Esophagus muscularis mucosa (tissue), 4 donors: ENCODE measurements around the gene GNPNAT1. TPM values are rescaled to one million over a fixed set of nuclear protein-coding genes. Genes with fewer than 3 reads are reported as not detected.
A peak's percentile ranks its signal among the peaks of the same experiment; 100 is the strongest.

Experiments used
- DNase-seq: peaks from one replicate; pipeline ENCODE4 v3.0.0-alpha.2; 2017; ENCODE audit errors: extremely low spot score
- H3K27ac ChIP-seq, 4 donors: fragments of 200-600 bp; sonication (generic); replicated peaks in 1 of 4; 1 replicate in 3 of 4; 2 replicates in 1 of 4; pipeline ENCODE4 v1.5.1; 2016 to 2019; ENCODE audit warnings: mild to moderate bottlenecking in 1 of 4
- H3K27me3 ChIP-seq, 4 donors: fragments of 200-600 bp; sonication (generic); one replicate each; pipeline versions ENCODE4 v1.5.1 to v1.6.0; 2016 to 2019
- H3K36me3 ChIP-seq, 4 donors: fragments of 200-600 bp; sonication (generic); one replicate each; pipeline ENCODE4 v1.5.1; 2016 to 2019
- H3K4me1 ChIP-seq, 4 donors: fragments of 200-600 bp; sonication (generic); one replicate each; pipeline ENCODE4 v1.5.1; 2016 to 2019
- H3K4me3 ChIP-seq, 4 donors: fragments of 200-600 bp; sonication (generic); 1 replicate in 2 of 4; 2 replicates in 2 of 4; pipeline ENCODE4 v1.5.1; 2016 to 2019; ENCODE audit warnings: mild to moderate bottlenecking in 4 of 4, moderate library complexity in 1 of 4
- H3K9me3 ChIP-seq, 4 donors: fragments of 200-600 bp; sonication (generic); 1 replicate in 3 of 4; 2 replicates in 1 of 4; pipeline ENCODE4 v1.5.1; 2016 to 2019
- EP300 ChIP-seq: sonication (generic); formaldehyde crosslinking; IDR thresholded peaks from one replicate; pipeline ENCODE4 v1.6.1; 2017; ENCODE audit warnings: antibody characterized with exemption
- POLR2A ChIP-seq: fragments of 450-650 bp; IDR thresholded peaks from one replicate; pipeline ENCODE4 v1.6.1; 2017; ENCODE audit warnings: antibody characterized with exemption, moderate library complexity, mild to moderate bottlenecking, low read depth
- POLR2AphosphoS5 ChIP-seq, 2 donors: sonication (generic); formaldehyde crosslinking; IDR thresholded peaks; one replicate each; pipeline ENCODE4 v1.6.1; 2017; ENCODE audit warnings: antibody characterized with exemption in 2 of 2
- WGBS: methylation state at CpG from one replicate; pipeline ENCODE4 v1.1.5; 2018; 5-methylcytosine and 5-hydroxymethylcytosine counted together
- intact Hi-C: fragments of 100-400 bp; cut with DNase I; formaldehyde crosslinking; loops from one replicate; pipeline ENCODE4 v1.15.1; 2023
- total RNA-seq, 4 donors: library from RNA; depleted of rRNA; stranded (reverse); fragments of >200 nt; gene quantifications; one replicate each; pipeline versions ENCODE4 v1.1.0 to v1.2.1, GENCODE V29; 2016
- TF ChIP-seq, protein P1 (sequence below), 3 experiments: fragments of 200-600 bp in 2 of 3; fragments of 450-650 bp in 1 of 3; sonication (generic) in 2 of 3; IDR thresholded peaks; one replicate each; pipeline ENCODE4 v1.5.1; 2017 to 2019; ENCODE audit warnings: antibody characterized with exemption in 3 of 3, mild to moderate bottlenecking in 2 of 3, moderate library complexity in 1 of 3

GNPNAT1 gene
- total RNA-seq, 4 donors from 2014 or later, result 12.9 to 32.5 (median 14.8) TPM

DNA sequence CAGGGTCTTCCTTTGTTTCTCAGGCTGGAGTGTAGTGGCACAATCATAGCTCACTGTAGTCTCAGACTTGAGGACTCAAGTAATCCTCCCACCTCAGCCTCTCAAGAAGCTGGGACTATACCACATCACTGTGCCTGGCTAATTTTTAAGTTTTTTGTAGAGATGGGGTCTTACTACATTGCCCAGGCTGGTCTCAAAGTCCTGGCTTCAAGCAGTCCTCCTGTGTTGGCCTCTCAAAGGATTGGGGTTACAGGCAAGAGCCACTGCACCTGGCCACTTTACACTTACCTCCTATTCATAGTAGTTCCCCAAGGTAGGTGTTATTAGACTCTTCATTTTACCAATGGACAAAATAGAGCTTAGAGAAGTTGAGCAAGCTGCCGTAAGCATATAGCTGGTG, 32.3 kb downstream of the GNPNAT1 start:
- TF ChIP-seq POLR2AphosphoS5 (IDR thresholded peaks at IDR 0.05) (no peak), POLR2A (no peak), EP300 (no peak)
- TF ChIP-seq, protein P1, sequence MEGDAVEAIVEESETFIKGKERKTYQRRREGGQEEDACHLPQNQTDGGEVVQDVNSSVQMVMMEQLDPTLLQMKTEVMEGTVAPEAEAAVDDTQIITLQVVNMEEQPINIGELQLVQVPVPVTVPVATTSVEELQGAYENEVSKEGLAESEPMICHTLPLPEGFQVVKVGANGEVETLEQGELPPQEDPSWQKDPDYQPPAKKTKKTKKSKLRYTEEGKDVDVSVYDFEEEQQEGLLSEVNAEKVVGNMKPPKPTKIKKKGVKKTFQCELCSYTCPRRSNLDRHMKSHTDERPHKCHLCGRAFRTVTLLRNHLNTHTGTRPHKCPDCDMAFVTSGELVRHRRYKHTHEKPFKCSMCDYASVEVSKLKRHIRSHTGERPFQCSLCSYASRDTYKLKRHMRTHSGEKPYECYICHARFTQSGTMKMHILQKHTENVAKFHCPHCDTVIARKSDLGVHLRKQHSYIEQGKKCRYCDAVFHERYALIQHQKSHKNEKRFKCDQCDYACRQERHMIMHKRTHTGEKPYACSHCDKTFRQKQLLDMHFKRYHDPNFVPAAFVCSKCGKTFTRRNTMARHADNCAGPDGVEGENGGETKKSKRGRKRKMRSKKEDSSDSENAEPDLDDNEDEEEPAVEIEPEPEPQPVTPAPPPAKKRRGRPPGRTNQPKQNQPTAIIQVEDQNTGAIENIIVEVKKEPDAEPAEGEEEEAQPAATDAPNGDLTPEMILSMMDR (IDR thresholded peaks at IDR 0.05), result no peak
- Histone ChIP-seq H3K27ac (no peak overlapping the region), H3K36me3 (peaks cover 23 to 51% (median 37%) of the 10 kb centered on the region in 4 donors), H3K4me3 (no peak overlapping the region), H3K4me1 (no peaks in the 10 kb centered on the region), H3K27me3 (no peaks in the 10 kb centered on the region), H3K9me3 (no peaks in the 10 kb centered on the region)
- intact Hi-C loops, result no loop called here
- no peak for DNase-seq
- 100% methylated on average over 1 of the region's 1 CpG for WGBS

DNA sequence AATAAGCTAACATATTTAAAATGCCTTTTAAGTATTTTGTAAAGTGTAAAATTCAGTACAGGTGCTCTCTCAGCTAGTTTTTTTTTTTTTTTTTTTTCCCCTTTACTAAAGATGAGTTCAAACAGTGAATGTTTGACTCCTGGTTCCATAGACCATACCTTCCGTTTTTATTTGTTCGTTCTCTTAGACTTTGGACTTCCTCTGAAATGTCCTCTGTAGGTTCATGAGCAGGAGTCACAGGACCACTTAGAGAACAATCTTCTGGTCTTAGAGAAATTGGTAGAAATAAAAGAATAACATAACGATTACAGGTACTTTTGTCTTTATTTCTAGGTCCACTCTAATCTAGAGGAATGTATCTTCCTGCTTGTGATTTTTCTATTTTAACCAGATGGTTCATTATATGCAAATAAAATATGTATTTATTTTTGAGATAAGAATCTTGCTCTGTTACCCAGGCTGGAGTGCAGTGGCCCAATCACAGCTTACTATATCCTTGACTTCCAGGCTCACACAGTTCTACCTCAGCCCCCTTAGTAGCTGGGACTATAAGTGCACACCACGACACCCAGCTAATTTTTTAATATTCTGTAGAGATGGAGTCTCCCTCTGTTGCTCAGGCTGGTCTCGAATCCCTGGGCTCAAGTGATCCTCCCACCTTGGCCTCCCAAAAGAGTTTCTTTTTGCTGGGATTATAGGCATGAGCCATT, 35.6 kb downstream of the GNPNAT1 start:
- Histone ChIP-seq H3K4me3 (no peak overlapping the region), H3K27ac (no peak overlapping the region), H3K4me1 (no peaks in the 10 kb centered on the region), H3K36me3 (peaks cover 19 to 51% (median 33%) of the 10 kb centered on the region in 4 donors), H3K9me3 (no peaks in the 10 kb centered on the region), H3K27me3 (no peaks in the 10 kb centered on the region)
- 91% methylated on average over 5 of the region's 5 CpGs for WGBS
- no peak for DNase-seq
- TF ChIP-seq EP300, result no peak
- TF ChIP-seq, protein P1 (IDR thresholded peaks at IDR 0.05), result no peak
- no peak for TF ChIP-seq POLR2A
- no peak for TF ChIP-seq POLR2AphosphoS5 (IDR thresholded peaks at IDR 0.05)
- intact Hi-C loops, result no loop called here

DNA sequence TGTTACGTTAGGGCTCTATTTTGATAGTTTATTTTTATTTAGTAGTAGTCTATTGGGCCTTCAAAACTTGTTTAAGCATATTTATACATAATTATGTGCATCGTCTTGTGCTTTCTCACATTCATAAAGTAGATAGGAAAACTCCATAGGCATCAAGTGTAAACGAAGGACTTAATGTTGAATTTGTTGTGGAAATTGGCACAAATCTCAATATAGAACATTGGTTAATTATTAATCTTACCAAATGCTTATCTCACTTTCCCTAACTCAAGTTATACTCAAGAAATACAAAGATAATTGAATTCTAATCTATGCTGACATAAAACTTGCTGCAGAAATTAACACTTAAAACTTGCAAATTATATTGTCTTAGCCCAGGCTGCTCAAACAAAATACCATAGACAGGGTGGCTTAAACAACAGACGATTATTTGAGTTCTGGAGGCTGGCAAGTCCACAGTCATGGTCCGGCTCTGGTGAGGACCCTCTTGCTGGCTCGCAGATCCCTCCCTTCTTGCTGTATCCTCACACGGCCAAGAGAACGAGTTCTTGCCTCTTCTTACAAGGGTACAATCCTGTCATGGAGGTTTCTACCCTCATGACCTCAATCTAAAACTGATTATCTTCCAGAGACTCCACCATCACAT, 42.6 kb downstream of the GNPNAT1 start:
- no peak overlapping the region for H3K4me3 ChIP-seq
- H3K9me3 ChIP-seq, result no peaks in the 10 kb centered on the region
- H3K27ac ChIP-seq, result no peak overlapping the region
- TF ChIP-seq EP300 (no peak), POLR2A (no peak), POLR2AphosphoS5 (IDR thresholded peaks at IDR 0.05) (no peak)
- TF ChIP-seq, protein P1 (IDR thresholded peaks at IDR 0.05), result no peak
- intact Hi-C loops, result no loop called here
- H3K27me3 ChIP-seq, result no peaks in the 10 kb centered on the region
- H3K36me3 ChIP-seq, result peaks cover 0 to 71% (median 30%) of the 10 kb centered on the region in 4 donors
- no peaks in the 10 kb centered on the region for H3K4me1 ChIP-seq
- no peak for DNase-seq
- 90% methylated on average over 8 of the region's 8 CpGs for WGBS

DNA sequence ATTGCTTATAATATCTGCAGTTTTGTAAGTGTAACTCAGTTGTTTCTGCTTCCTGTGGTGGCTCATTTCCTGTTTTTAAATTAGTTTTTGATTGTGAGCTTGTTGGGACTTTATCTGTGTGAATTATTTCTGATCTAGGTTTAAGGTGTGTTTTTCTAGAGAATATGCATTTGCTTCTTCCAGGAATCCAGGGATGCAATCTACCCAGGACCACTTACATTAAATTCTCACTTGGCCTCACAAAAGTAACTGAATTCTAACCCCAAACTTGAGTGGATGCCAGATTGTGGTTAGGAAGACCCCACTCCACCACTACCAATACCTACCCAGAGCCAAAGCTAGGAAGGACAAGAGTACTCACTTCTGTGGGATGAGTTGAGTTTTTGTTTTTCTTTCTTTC, 49.5 kb downstream of the GNPNAT1 start:
- Histone ChIP-seq H3K27me3 (no peaks in the 10 kb centered on the region), H3K4me3 (no peak overlapping the region), H3K27ac (peak overlapping the region in 2 of 4 donors; percentile 2 to 17), H3K4me1 (peaks cover 0 to 9% (median 2%) of the 10 kb centered on the region in 4 donors), H3K9me3 (no peaks in the 10 kb centered on the region), H3K36me3 (peaks cover 0 to 22% (median 3%) of the 10 kb centered on the region in 4 donors)
- intact Hi-C loops, result no loop called here
- DNase-seq, result no peak
- TF ChIP-seq POLR2A, result no peak
- no peak for TF ChIP-seq EP300

DNA sequence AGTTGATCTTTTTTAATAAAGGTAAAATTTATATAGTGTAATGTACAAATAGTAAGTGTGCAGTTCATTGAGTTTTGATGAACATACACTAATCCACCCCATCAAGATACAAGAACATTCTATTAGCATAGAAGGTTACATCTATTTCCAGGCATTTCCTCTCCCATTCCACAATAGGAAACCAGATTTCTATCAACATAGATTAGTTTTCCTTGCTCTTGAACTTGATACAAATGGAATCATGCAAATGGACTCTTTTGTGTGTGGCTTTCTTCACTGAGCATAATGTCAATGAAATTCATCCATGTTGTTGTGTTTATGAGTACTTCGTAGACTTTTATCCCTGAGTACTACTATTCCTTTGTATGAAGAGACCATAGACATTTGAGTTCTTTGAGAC, 50.7 kb downstream of the GNPNAT1 start:
- Histone ChIP-seq H3K4me1 (peaks cover 6 to 19% (median 8%) of the 10 kb centered on the region in 4 donors), H3K9me3 (no peaks in the 10 kb centered on the region), H3K4me3 (no peak overlapping the region), H3K27ac (no peak overlapping the region), H3K36me3 (peaks cover 0 to 11% (median 0%) of the 10 kb centered on the region in 4 donors), H3K27me3 (no peaks in the 10 kb centered on the region)
- DNase-seq, result no peak
- no peak for TF ChIP-seq POLR2AphosphoS5 (IDR thresholded peaks at IDR 0.05)
- intact Hi-C loops, result no loop called here
- 96% methylated on average over 1 of the region's 1 CpG for WGBS
